Ishikawa (cell line): ENCODE data around the gene ADAT1.

Experiments
- EP300 ChIP-seq: IDR thresholded peaks from 2 replicates; pipeline ENCODE4 v1.6.1; 2012; ENCODE audit warnings: borderline replicate concordance
- TAF1 ChIP-seq: IDR thresholded peaks from 2 replicates; pipeline ENCODE4 v1.6.1; 2012; ENCODE audit warnings: low read depth, mild to moderate bottlenecking
- TCF12 ChIP-seq: IDR thresholded peaks from 2 replicates; pipeline ENCODE4 v1.6.1; 2012; ENCODE audit warnings: low read depth
- TEAD4 ChIP-seq: IDR thresholded peaks from 2 replicates; pipeline ENCODE4 v1.6.1; 2012
- ZBTB7A ChIP-seq: IDR thresholded peaks from 2 replicates; pipeline ENCODE4 v1.6.1; 2012; ENCODE audit warnings: low read depth

DNA sequence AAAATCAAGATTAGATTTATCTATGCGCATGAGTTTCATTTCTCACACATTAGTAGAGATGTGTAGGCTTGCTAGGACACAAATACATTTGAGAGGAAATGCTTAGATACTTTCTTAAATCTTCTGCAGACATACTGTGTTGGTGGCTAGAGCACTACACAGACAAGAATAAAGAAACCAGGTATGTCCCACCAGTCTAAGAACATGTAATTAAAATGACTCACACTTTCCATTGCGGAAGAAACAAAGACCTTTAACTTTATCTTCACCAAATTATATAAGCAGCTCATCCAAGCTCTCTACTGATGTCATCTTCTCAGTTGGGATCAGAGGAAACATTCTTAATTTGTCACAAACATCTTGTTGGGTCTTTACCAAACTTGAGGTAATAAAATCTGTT, 44.4 kb downstream of the ADAT1 start:
- TF ChIP-seq EP300 (no peak), TEAD4 (no peak), TCF12 (no peak), TAF1 (no peak), ZBTB7A (no peak)
